Ureter (tissue), 1 donor: ENCODE results near the gene IL32. TPM values are rescaled to one million over a fixed set of nuclear protein-coding genes. Genes with fewer than 3 reads are reported as not detected.

ENCODE experiments used
- DNase-seq: peaks from one replicate; pipeline ENCODE4 v3.0.0-alpha.2; 2020; ENCODE audit warnings: low spot score
- total RNA-seq: library from RNA; stranded (reverse); gene quantifications from one replicate; pipeline ENCODE4 v1.2.4, GENCODE V29; 2023
- donor health status: DM: yes; HTN: yes; CAD: no.

IL32 gene
- total RNA-seq, 1 donor from 2014 or later = 13.7 TPM

- DNase-seq = no peak
These were observed 24.5 kb downstream of the IL32 start for GRCh38 chr16:3089717-3090592.

- DNase-seq = no peak
These were observed 26.1 kb downstream of the IL32 start for GRCh38 chr16:3091551-3091950.

GRCh38 chr16:3092501-3092941, 27.1 kb downstream of the IL32 start:
- no peak for DNase-seq

- no peak for DNase-seq
These were observed 29.0 kb downstream of the IL32 start for GRCh38 chr16:3094289-3095027.

GRCh38 chr16:3095869-3096268, 30.4 kb downstream of the IL32 start:
- DNase-seq = no peak

- DNase-seq = no peak
These were observed 30.9 kb downstream of the IL32 start for GRCh38 chr16:3096362-3096761.

GRCh38 chr16:3097266-3097665, 31.8 kb downstream of the IL32 start:
- no peak for DNase-seq

GRCh38 chr16:3098459-3099394, 33.3 kb downstream of the IL32 start, which contains the start of gene ZSCAN10:
ZSCAN10 (minus strand) TSS chr16:3099294; CDS start chr16:3092937, 6,357 bp downstream.
- no peak for DNase-seq

- DNase-seq = no peak
These were observed 33.9 kb downstream of the IL32 start for GRCh38 chr16:3099395-3099731.

GRCh38 chr16:3099732-3100499, 34.5 kb downstream of the IL32 start:
- peak; percentile 92 for DNase-seq

- DNase-seq = no peak
These were observed 35.8 kb downstream of the IL32 start for GRCh38 chr16:3101018-3101840.

GRCh38 chr16:3101841-3102470, 36.5 kb downstream of the IL32 start:
- DNase-seq = no peak

- peak; percentile 93 for DNase-seq
These were observed 40.9 kb downstream of the IL32 start for GRCh38 chr16:3106205-3106928.

GRCh38 chr16:3112058-3112880, 46.8 kb downstream of the IL32 start, which contains the start of gene ZNF205:
ZNF205 (plus strand) TSS chr16:3112586; CDS start chr16:3113431, 845 bp downstream.
- peak; percentile 78 for DNase-seq

- DNase-seq = no peak
These were observed 47.6 kb downstream of the IL32 start for GRCh38 chr16:3112881-3113574.

GRCh38 chr16:3113765-3114479, 48.5 kb downstream of the IL32 start:
- DNase-seq = no peak

GRCh38 chr16:3115003-3115402, 49.6 kb downstream of the IL32 start:
- DNase-seq = no peak
